HepG2 (cell line): ENCODE results near the gene ASB16. TPM values are rescaled to one million over a fixed set of nuclear protein-coding genes. Genes with fewer than 3 reads are reported as not detected.

Experiments used
- ATF7-NPFF ChIP-seq: sonication (generic); formaldehyde crosslinking; IDR thresholded peaks from 2 replicates; pipeline ENCODE4 v1.8.1; 2023; ENCODE audit warnings: mild to moderate bottlenecking, low read depth, missing genetic modification reagents, moderate library complexity
- EZH2 ChIP-seq: conservative IDR thresholded peaks from 2 replicates; pipeline ENCODE4 v1.6.1; 2012; ENCODE audit warnings: mild to moderate bottlenecking, low read depth, low read length, moderate library complexity
- FOXC1 ChIP-seq: sonication (generic); formaldehyde crosslinking; IDR thresholded peaks from 2 replicates; pipeline ENCODE4 v1.8.0; 2022; ENCODE audit warnings: mild to moderate bottlenecking, missing genetic modification reagents, borderline replicate concordance
- HNRNPK ChIP-seq: fragments of 200-400 bp; formaldehyde crosslinking; IDR thresholded peaks from 2 replicates; pipeline ENCODE4 v1.6.1; 2018; ENCODE audit warnings: low read length, low read depth, moderate library complexity, mild to moderate bottlenecking; ENCODE audit not compliant: poor library complexity, severe bottlenecking
- KMT2B ChIP-seq: IDR thresholded peaks from 2 replicates; pipeline ENCODE4 v1.6.1; 2016; ENCODE audit warnings: missing genetic modification reagents, missing compliant biosample characterization
- MEIS2 ChIP-seq: sonication (generic); formaldehyde crosslinking; IDR thresholded peaks from 2 replicates; pipeline ENCODE4 v1.9.0; 2021; ENCODE audit warnings: mild to moderate bottlenecking, missing genetic modification reagents
- NCOA1 ChIP-seq: sonication (generic); formaldehyde crosslinking; IDR thresholded peaks from 2 replicates; pipeline ENCODE4 v1.9.0; 2021; ENCODE audit warnings: missing genetic modification reagents
- NFKB2 ChIP-seq: sonication (generic); formaldehyde crosslinking; IDR thresholded peaks from 2 replicates; pipeline ENCODE4 v1.4.0; 2020; ENCODE audit warnings: missing genetic modification reagents, borderline replicate concordance
- RAD51 ChIP-seq: fragments of 450-650 bp; IDR thresholded peaks from 2 replicates; pipeline ENCODE4 v1.6.1; 2016; ENCODE audit warnings: borderline replicate concordance
- YEATS4 ChIP-seq: sonication (generic); formaldehyde crosslinking; IDR thresholded peaks from 2 replicates; pipeline ENCODE4 v1.4.0; 2020; ENCODE audit warnings: missing genetic modification reagents, borderline replicate concordance
- ZNF350 ChIP-seq: sonication (generic); formaldehyde crosslinking; IDR thresholded peaks from 2 replicates; pipeline ENCODE4 v1.4.0; 2020; ENCODE audit warnings: mild to moderate bottlenecking, low read depth, missing genetic modification reagents, borderline replicate concordance
- ZNF513 ChIP-seq: sonication (generic); formaldehyde crosslinking; conservative IDR thresholded peaks from 2 replicates; pipeline ENCODE4 v1.5.0; 2020; ENCODE audit warnings: missing genetic modification reagents
- ZNF674 ChIP-seq: sonication (generic); formaldehyde crosslinking; IDR thresholded peaks from 2 replicates; pipeline ENCODE4 v1.5.0; 2020; ENCODE audit warnings: low read depth, mild to moderate bottlenecking, missing genetic modification reagents
- polyA plus RNA-seq, 8 experiments: library from polyadenylated mRNA; depleted of rRNA in 3 of 8; stranded (reverse) in 7 of 8; unstranded in 1 of 8; fragments of >200 nt; fragmentation: Illumina TruSeq in 4 of 8; extraction: Trizol in 4 of 8; gene quantifications; 2 replicates each; pipeline versions ENCODE4 v1.2.1 to v1.2.3, GENCODE V29; 2011 to 2016; ENCODE audit warnings: low read depth in 4 of 8, missing spikeins in 1 of 8, mixed read lengths in 1 of 8; ENCODE audit not compliant: insufficient read depth in 1 of 8
- total RNA-seq, 5 experiments: library from RNA; depleted of rRNA; stranded (reverse); fragments of >200 nt; fragmentation: Illumina TruSeq; extraction: Trizol; gene quantifications; 2 replicates each; pipeline ENCODE4 v1.2.3, GENCODE V29; 2016; ENCODE audit warnings: low read depth in 1 of 5
- TF ChIP-seq, protein P1 (sequence below): sonication (generic); formaldehyde crosslinking; IDR thresholded peaks from 2 replicates; pipeline ENCODE4 v1.4.0; 2020; ENCODE audit warnings: missing genetic modification reagents
- TF ChIP-seq, protein P2 (sequence below): sonication (generic); formaldehyde crosslinking; IDR thresholded peaks from 2 replicates; pipeline ENCODE4 v1.4.0; 2020; ENCODE audit warnings: missing genetic modification reagents
- TF ChIP-seq, protein P3 (sequence below): sonication (generic); formaldehyde crosslinking; conservative IDR thresholded peaks from 2 replicates; pipeline ENCODE4 v1.4.0; 2020; ENCODE audit warnings: missing genetic modification reagents
- TF ChIP-seq, protein P4 (sequence below): sonication (generic); formaldehyde crosslinking; IDR thresholded peaks from 2 replicates; pipeline ENCODE4 v1.4.0; 2020; ENCODE audit warnings: mild to moderate bottlenecking, missing genetic modification reagents

Gene ASB16
- total and polyA plus RNA-seq, 2 of the 13 experiments (the other 11 are each of a cell fraction or from before 2014, with no cell fraction given), result 0.07 TPM; not detected in 1

DNA sequence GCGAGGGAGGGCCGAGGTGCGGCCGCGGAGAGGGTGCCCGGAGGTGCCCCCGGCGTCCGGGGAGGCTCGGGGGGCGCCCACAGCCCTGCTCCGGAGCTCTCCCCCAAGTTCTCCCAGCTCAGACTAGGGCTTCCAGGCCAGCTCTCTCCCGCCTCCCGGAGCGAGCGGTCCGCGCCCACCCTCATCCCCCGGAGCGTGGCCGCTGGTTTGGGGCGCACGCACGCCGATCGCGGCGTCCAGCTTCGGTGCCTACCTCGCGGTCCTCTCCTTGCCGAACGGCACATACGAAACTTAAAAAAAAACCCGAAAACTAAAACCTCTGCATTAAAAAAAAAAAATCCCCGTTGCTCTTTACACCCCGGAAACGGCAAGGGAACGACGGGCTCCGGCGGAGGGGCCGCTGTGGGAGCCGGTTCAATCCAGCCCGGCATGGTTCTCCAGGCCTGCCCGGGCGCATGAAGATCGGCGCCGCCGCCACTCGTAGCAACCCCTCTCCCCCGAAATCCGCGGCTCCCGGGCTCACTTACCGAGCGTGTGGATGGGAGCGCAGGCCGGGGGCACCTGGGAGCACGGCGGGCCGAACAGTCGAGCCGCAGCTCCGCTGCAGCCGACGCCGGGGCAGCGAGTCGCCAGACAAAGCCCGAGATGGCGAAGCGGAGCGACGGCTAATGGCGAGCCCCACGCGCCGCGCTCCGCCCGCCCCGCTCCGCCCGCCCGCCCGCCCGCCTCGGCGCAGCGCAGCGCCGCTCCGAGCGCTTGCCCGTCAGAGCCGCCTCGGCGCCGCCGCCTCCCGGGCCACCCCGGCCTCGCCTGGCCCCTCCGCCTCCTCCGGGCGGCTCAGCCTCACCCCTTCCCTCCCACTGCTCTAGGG, 49.9 kb downstream of the ASB16 start (continued):
- TF ChIP-seq YEATS4 (peak; percentile 76), ZNF513 (CRISPR knock-in tag) (no peak), HNRNPK (peak; percentile 8), ZNF350 (CRISPR knock-in tag) (0 out of 2 replicates have a peak, but pooled peaks have one; percentile 9), NFKB2 (CRISPR knock-in tag) (peak; percentile 75; the same call in 1 of the 2 replicates), MEIS2 (CRISPR knock-in tag) (0 out of 2 replicates have a peak, but pooled peaks have one; percentile 37), KMT2B (0 out of 2 replicates have a peak, but pooled peaks have one; percentile 6), RAD51 (no peak), EZH2 (no peak), FOXC1 (CRISPR knock-in tag) (no peak), ATF7-NPFF (CRISPR knock-in tag) (peak; percentile 38; the same call in 1 of the 2 replicates), ZNF674 (CRISPR knock-in tag) (no peak), NCOA1 (CRISPR knock-in tag) (no peak)
- TF ChIP-seq, protein P1, sequence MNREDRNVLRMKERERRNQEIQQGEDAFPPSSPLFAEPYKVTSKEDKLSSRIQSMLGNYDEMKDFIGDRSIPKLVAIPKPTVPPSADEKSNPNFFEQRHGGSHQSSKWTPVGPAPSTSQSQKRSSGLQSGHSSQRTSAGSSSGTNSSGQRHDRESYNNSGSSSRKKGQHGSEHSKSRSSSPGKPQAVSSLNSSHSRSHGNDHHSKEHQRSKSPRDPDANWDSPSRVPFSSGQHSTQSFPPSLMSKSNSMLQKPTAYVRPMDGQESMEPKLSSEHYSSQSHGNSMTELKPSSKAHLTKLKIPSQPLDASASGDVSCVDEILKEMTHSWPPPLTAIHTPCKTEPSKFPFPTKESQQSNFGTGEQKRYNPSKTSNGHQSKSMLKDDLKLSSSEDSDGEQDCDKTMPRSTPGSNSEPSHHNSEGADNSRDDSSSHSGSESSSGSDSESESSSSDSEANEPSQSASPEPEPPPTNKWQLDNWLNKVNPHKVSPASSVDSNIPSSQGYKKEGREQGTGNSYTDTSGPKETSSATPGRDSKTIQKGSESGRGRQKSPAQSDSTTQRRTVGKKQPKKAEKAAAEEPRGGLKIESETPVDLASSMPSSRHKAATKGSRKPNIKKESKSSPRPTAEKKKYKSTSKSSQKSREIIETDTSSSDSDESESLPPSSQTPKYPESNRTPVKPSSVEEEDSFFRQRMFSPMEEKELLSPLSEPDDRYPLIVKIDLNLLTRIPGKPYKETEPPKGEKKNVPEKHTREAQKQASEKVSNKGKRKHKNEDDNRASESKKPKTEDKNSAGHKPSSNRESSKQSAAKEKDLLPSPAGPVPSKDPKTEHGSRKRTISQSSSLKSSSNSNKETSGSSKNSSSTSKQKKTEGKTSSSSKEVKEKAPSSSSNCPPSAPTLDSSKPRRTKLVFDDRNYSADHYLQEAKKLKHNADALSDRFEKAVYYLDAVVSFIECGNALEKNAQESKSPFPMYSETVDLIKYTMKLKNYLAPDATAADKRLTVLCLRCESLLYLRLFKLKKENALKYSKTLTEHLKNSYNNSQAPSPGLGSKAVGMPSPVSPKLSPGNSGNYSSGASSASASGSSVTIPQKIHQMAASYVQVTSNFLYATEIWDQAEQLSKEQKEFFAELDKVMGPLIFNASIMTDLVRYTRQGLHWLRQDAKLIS (CRISPR knock-in tag), result peak; percentile 82; the same call in 1 of the 2 replicates
- TF ChIP-seq, protein P2, sequence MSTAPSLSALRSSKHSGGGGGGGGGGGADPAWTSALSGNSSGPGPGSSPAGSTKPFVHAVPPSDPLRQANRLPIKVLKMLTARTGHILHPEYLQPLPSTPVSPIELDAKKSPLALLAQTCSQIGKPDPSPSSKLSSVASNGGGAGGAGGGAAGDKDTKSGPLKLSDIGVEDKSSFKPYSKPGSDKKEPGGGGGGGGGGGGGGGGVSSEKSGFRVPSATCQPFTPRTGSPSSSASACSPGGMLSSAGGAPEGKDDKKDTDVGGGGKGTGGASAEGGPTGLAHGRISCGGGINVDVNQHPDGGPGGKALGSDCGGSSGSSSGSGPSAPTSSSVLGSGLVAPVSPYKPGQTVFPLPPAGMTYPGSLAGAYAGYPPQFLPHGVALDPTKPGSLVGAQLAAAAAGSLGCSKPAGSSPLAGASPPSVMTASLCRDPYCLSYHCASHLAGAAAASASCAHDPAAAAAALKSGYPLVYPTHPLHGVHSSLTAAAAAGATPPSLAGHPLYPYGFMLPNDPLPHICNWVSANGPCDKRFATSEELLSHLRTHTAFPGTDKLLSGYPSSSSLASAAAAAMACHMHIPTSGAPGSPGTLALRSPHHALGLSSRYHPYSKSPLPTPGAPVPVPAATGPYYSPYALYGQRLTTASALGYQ (CRISPR knock-in tag), result no peak
- TF ChIP-seq, protein P3, sequence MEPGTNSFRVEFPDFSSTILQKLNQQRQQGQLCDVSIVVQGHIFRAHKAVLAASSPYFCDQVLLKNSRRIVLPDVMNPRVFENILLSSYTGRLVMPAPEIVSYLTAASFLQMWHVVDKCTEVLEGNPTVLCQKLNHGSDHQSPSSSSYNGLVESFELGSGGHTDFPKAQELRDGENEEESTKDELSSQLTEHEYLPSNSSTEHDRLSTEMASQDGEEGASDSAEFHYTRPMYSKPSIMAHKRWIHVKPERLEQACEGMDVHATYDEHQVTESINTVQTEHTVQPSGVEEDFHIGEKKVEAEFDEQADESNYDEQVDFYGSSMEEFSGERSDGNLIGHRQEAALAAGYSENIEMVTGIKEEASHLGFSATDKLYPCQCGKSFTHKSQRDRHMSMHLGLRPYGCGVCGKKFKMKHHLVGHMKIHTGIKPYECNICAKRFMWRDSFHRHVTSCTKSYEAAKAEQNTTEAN (CRISPR knock-in tag), result no peak; the same call in 1 of the 2 replicates
- TF ChIP-seq, protein P4, sequence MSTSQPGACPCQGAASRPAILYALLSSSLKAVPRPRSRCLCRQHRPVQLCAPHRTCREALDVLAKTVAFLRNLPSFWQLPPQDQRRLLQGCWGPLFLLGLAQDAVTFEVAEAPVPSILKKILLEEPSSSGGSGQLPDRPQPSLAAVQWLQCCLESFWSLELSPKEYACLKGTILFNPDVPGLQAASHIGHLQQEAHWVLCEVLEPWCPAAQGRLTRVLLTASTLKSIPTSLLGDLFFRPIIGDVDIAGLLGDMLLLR (CRISPR knock-in tag), result no peak
